NCI-H2171 treated with DMSO at 0.1 percent for 48 hours (cell line): ENCODE measurements around the gene RIMOC1.
"Not testable (repeated sequence)": the region's sequence is repeated elsewhere in the genome, so short reads cannot be mapped to it uniquely, and the experiment has no call there.

Experiments
- DNase-seq: peaks from one replicate; lab custom pipeline; 2025; lab: John Stamatoyannopoulos, UW

RIMOC1 gene

GRCh38 chr5:41891066-41891707 is 13.0 kb upstream of the RIMOC1 start:
- no peak for DNase-seq

GRCh38 chr5:41892031-41892430 is 12.1 kb upstream of the RIMOC1 start:
- DNase-seq = no peak

GRCh38 chr5:41893074-41893851 is 10.9 kb upstream of the RIMOC1 start:
- DNase-seq = no peak

- no peak for DNase-seq
Measured at GRCh38 chr5:41896230-41896629, 7.9 kb upstream of the RIMOC1 start.

- DNase-seq = no peak
Measured at GRCh38 chr5:41903382-41903891, 707 bp upstream of the RIMOC1 start.

- DNase-seq = no peak
Measured at GRCh38 chr5:41906151-41906550, 2.0 kb downstream of the RIMOC1 start.

GRCh38 chr5:41908374-41909079 is 4.4 kb downstream of the RIMOC1 start:
- DNase-seq = no peak

- DNase-seq = no peak
Measured at GRCh38 chr5:41918105-41918504, 14.0 kb downstream of the RIMOC1 start.

GRCh38 chr5:41921166-41921565 is 17.0 kb downstream of the RIMOC1 start:
- DNase-seq = no peak

- DNase-seq = no peak
Measured at GRCh38 chr5:41921874-41922273, 17.7 kb downstream of the RIMOC1 start.

GRCh38 chr5:41924526-41924871 is 20.4 kb downstream of the RIMOC1 start:
- no peak for DNase-seq

GRCh38 chr5:41924872-41925554 is 20.9 kb downstream of the RIMOC1 start, which contains the start of gene FBXO4:
FBXO4 (plus strand) TSS chr5:41925281; CDS start chr5:41925310, 29 bp downstream.
- DNase-seq = peak; percentile 78

GRCh38 chr5:41925555-41925951 is 21.4 kb downstream of the RIMOC1 start:
- peak; percentile 38 for DNase-seq

GRCh38 chr5:41927604-41928003 is 23.5 kb downstream of the RIMOC1 start:
- DNase-seq = no peak

- DNase-seq = no peak
Measured at GRCh38 chr5:41929035-41929434, 24.9 kb downstream of the RIMOC1 start.

- no peak for DNase-seq
Measured at GRCh38 chr5:41932770-41933169, 28.6 kb downstream of the RIMOC1 start.

- DNase-seq = no peak
Measured at GRCh38 chr5:41935544-41935943, 31.4 kb downstream of the RIMOC1 start.

GRCh38 chr5:41940641-41941040 is 36.5 kb downstream of the RIMOC1 start:
- no peak for DNase-seq

- DNase-seq = not testable (repeated sequence)
Measured at GRCh38 chr5:41945332-41945955, 41.3 kb downstream of the RIMOC1 start.

- no peak for DNase-seq
Measured at GRCh38 chr5:41951224-41951623, 47.1 kb downstream of the RIMOC1 start.
